GM18909 (cell line): ENCODE measurements around the gene DELE1.
"Not testable (repeated sequence)": the region's sequence is repeated elsewhere in the genome, so short reads cannot be mapped to it uniquely, and the experiment has no call there.

ENCODE experiments used
- ATAC-seq: cut with Tn5 transposase; IDR thresholded peaks from one replicate; pipeline ENCODE4 v1.9.1; 2021; ENCODE audit warnings: mild to moderate bottlenecking; ENCODE audit not compliant: unreplicated experiment, poor library complexity

The DELE1 gene

DNA sequence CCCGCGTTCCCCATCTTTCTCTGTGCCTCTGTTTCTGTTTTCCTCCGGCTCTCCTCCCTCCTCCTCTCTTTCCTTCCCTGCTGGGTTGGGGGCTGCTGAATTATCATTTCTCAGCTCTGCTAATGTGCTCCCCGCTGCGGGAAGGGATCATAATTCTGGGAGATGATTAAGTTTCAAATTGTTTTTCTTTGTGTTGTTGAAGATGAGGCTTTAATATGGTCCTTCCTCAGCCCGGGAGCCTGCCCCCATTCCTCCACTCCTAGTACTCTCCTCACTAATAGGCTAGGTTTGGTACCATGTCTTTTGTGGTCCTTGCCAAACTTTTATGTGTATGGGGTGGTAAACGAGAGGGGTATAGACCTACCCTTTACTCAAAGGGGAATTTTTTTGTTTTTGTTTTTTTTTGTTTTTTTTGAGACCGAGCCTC, 39.8 kb upstream of the DELE1 start:
- no peak for ATAC-seq

DNA sequence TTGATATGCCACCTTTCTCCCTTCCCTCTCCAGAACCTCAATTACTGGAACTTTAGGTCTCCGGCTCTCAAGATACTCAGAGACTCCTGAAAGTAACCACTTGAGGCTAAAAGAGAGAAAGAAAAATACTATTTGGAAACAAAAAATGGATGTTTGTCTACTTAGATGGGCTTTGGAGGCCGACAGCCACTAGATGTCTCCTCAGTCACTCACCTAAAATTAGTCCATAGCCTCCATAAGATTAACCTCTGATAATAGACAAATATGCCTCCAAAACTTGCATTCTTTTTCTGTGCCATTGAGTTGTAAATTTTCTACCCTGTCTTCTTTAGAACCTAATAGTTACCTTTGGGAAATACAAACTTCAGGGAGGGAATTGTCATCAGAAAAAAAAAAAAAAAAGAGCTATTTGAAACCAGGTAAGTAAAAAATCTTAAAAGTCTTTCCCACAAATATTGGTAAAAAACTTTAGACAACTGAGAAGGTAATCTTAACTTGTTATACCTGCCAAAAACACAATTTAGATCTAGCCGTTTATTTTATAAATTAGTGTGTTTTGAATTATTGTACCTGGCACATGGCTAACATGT, 34.3 kb upstream of the DELE1 start:
- ATAC-seq: no peak

DNA sequence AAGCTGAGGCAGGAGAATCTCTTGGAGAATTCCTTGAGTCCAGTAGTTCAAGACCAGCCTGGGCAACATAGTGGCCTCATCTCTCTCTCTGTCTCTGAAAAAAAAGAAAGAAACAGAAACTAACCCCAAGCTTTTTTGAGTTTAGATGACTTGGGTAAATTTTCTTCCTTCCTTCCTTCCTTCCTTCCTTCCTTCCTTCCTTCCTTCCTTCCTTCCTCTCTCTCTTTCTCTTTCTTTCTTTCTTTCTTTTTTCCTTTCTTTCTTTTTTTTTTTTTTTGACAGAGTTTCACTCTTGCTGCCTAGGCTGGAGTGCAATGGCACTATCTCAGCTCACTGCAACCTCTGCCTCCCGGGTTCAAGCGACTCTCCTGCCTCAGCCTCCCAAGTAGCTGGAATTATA, 33.2 kb upstream of the DELE1 start:
- ATAC-seq: not testable (repeated sequence)

DNA sequence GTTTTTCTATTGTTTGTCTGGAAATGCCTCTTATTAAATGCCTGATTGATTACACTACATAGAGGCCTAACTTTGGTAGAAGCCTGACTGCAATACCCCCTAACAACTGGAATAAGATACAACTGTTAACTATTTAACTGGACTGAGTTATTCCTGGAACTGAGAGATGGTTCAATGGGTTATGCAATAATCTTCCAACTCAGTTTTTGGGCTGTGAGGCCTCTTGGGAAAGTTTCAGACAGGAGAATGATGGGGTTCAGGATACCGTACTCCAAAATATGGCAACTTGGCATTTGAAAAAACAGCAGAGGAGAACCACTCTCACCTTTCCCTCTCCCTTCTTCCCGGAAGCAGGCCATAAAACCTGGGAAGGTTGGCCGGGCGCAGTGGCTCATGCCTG, 26.2 kb upstream of the DELE1 start:
- ATAC-seq: no peak

DNA sequence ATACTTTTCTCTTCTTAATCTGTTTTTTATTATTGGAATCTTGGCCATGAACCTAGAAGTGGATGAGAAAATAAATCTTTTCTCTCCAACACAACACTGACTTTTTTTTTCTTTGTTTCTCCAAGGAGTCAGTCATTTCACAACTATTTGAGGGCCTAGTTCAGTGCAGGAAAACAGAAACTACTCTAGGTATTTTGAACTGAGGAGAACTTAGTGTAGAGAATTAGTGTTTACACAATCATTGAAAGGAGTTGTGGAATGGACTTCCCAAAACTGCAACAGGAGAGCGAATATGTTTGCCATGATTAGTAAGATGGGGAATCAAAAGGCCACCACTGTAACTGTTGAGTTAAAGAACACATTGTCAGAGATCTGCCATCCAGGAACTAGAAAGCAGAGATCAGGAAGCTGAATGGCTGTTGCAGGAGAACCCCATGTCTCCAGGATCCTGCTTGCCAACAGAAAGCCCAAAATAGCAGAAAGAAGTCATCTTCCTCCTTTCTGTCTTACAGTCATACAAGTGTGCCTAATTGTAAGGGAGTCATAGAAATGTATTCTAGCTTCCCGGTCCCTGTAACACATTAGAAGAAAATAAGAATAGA, 25.1 kb upstream of the DELE1 start:
- ATAC-seq: no peak

DNA sequence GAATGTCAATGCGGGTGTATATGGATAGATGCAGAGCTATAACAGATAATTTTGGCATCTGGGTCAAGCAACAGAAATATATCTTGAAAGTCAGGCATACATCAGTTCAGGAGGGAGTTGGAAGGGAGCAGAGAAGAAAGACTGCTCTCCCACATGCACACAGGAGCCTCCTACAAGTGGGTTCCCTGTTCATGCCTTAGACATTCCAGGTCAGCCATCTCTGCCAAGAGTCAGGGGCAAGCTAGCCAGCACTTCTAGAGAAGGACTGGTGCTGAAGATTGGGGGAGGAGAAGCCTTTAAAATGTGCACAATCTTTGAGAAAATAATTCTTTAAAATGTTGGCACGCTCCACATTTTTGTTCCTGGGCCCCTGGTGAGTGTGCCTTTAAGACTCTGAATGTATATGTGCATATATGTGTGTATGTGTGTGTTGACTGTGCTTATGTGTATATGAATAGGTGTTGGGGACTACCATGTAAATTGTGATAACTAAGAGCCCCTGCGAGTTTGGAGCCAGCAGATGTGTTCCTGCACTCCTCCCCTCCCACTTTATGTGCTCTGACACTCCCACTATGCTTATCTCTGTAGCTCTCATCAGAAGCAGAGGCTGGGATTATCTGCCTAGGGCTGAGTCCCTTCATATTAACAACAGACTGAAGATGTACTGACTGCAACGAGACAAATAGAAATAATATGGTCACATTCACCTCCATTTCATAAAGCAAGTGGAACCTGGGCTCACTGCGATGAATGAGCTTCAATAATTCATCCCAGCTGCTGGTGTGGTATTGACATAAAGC, 21.5 kb upstream of the DELE1 start:
- ATAC-seq: no peak

DNA sequence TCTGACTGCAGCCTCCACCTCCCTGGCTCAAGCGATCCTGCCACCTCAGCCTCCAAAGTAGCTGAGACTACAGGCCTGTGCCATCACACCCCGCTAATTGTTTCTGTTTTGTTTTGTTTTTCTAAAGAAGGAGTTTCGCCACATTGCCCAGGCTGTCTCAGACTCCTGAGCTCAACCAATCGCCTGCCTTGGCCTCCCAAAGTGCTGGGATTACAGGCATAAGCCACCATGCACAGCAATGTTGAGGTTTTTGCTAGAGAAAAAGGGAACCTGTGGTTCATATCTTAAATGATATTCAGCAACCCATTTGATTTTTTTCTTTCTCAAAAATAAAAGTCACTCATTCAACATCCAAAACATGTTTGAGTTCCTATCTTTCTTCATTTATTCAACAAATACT, 20.4 kb upstream of the DELE1 start:
- ATAC-seq: no peak

DNA sequence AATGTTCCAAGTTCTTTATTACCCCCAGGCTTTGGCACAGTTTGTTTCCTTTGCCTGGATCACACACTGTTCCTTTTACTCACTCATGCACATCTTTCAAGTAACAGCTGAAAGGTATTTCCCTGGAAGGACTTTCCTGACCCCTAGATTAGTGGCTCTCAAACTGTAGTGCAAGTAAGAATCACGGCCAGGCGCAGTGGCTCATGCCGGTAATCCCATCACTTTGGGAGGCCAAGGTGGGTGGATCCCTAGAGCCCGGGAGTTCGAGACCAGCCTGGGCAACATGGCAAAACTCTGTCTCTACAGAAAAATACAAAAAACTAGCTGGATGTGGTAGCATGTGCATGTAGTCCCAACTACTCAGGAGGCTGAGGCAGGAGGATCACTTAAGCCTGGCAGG, 19.1 kb upstream of the DELE1 start:
- no peak for ATAC-seq

DNA sequence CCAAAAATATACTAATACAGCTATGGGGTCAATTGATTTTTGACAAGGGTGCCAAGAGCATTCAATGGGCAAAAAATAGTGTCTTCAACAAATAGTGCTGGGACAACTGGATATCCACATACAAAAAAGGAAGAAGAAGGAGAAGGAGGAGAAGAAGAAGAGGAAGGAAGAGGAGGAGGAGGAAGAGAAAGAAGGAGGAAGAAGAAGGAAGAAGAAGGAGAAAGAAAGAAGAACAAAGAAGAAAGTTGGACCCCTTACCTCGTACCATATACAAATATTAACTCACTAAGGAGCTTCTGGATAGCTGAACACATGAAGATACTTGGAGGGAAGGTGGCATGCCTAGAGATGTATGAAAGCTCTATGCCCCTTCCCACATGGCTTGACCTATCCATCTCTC, 17.2 kb upstream of the DELE1 start:
- ATAC-seq: no peak

DNA sequence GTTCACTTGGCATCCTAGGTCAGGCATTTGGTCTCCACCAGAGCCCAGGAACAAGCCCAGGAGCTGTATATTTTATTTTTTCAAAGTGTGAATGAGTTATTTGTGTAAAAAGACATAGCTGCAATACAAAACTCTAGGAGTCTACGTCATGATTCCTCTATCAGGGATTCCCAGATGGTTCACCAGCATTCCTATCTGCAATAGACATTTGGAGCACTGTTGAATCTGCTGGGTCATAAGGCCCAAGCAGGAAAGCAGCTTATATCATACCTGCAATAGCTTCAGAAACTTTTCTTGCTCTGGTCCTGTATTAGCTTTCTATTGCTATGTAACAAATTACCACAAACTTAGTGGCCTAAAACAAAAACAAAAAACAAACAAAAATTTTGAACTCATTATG, 16.7 kb upstream of the DELE1 start:
- ATAC-seq: no peak

DNA sequence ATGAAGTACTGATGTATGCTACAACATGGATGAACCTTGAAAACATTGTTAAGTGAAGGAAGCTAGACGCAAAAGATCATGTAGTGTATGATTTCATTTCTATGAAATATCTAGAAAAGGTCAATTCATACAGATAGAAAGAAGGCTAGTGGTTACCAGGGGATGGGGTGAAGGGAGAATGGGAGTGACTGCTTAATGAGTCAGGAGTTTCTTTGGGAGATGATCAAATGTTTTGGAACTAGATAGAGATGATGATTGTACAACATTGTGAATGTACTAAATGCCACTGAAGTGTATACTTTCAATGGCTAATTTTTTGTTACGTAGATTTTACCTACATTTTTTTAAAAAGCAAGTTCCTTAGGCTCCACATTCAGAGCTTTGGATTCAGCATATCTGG, 14.9 kb upstream of the DELE1 start:
- no peak for ATAC-seq

DNA sequence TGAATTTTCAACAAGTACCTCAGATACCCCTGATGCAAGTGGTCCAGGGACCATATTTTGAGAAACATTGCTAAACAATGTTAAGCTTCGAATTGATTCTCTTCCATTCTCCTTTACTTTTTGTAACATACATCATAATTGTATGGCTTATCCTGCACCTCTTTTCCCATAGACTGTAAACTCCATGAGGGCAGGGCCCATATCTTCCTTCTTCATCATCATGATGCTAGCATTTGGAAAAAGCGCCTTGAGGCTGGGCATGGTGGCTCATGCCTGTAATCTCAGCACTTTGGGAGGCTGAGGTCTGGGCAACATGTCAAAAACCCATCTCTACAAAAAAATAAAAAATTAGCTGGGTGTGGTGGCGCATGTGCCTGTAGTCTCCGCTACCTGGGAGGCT, 14.5 kb upstream of the DELE1 start:
- no peak for ATAC-seq

DNA sequence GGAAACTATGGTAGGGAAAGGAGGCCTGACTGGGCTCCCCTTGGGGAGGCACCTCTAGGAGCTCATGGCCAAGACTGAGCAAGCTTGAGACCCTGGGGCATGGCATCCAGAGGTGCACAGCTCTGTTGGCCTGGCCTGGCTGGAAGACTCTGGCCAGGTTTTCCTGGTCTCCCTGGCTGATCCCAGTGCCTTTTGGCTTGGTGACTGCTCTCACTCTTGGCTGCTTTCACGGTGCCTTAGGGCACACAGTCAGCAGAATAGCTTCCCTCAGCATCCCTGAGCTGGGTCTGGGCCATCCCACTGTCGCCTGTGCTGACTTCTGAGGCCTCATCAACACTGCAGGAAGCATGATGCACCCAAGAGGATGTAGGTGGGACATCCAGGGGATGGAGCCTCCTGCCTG, 13.4 kb upstream of the DELE1 start:
- ATAC-seq: no peak

DNA sequence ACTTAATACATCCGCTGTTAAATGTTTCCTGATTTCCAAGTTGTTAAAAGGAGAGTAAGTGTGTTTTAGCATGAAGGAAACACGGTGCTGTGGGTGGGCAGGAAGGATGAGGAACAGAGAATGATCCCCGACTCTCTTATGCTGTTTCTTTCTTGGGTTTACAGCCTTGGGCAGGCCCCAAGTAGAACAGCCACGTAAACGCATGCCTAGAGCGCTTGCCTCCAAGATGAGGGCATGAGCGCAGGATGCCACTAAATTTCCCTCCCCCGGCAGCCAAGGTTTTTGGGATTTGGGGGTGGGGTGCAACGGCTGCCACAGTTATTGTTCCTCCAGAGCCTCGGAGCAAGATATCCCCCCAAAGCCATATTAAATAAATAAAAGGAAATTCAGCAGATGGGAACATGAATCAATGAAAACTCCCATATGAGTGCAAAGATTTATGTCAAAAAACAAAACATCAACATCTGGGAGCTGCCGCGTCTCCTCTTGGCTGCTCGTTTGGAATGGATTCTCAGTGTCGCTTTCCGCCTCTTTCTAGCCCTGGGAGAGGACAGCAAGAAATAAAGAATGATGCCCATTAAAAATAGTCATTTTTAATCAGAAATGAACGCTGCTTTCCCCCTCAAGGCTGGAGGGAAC, 10.0 kb upstream of the DELE1 start:
- no peak for ATAC-seq

DNA sequence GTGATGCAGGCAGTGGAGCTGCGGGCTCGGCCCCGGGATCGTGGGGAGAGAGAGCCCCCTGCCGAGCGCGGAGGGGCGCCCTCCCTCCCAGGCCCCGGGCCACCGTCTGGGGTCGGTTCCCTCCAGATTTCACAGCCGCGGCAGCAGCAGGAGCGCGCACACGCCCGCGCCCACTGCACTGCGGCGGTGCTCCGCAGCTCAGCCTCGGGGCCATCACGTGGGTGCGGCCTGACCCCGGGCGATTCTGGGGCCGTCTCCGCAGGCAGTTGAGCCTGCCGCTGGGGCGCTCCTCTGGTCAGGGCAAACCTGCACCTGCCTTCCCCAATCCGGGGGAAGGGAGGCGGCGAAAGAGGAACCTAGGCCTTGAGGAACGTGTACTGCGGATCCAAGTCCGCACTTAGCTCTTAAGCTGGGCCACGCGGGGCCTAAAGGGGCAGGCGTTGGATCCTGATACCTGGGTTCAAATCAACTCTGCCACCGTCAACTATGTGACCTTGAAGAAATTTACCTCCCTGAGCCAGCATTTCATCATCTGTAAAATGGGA, 9.4 kb upstream of the DELE1 start:
- no peak for ATAC-seq

DNA sequence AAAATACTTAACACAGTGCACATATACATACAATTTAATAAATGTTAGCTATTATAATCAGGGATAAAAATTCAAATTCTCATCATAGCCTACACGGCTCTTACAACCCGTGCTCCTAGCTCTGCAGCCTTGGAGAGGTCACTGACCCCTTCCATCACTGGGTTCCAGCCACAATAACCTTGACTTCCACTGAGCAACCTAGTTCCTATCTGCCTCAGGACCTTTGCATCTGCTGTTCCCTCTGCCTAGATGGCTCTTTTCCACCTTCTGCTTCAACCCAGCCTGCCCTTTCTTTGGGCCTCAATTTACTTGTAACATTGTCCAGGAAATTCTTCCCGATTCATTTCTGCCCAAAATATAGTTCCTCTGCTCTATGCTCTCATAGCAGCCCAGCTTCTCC, 8.9 kb upstream of the DELE1 start:
- ATAC-seq: no peak

DNA sequence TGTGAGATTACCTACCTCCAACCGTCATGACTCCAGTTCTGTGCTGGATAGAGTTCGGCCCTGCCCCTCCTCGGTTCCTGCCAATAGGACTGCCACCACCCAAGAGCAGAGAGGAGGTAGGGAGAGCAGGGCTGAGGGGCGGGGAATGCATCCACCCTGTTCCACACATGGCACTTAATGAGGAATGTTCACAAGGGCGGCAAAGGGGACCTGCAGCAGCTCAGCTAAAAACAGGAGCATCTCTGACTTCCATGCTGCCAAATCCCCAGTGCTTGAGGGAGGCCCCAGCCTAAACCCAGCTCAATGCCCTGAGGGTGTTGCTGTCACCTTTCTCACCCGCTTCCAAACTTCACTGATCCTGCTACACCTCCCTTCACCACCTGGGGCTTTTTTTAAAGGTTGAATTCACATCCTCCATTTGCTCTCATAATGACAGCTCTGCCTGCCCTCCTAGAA, 7.8 kb upstream of the DELE1 start:
- no peak for ATAC-seq

DNA sequence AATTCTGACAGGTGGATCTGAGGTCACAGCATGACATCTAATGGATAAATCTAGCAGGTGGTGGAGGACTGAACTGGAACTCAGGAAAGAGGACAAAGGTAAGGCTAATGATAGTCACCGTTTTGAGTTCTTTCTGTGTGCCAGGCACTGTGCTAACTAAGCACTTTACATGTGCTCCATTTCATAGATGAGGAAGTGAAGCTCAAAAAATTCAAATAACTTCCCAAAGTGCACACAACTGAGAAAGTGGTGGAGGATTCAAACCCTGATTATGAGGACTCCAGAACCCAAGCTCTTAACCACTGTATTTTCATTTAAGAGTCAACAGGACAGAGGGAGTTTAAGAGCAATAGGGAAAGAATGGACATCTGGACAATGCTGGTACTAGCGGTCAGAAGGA, 7.1 kb upstream of the DELE1 start:
- ATAC-seq: no peak

DNA sequence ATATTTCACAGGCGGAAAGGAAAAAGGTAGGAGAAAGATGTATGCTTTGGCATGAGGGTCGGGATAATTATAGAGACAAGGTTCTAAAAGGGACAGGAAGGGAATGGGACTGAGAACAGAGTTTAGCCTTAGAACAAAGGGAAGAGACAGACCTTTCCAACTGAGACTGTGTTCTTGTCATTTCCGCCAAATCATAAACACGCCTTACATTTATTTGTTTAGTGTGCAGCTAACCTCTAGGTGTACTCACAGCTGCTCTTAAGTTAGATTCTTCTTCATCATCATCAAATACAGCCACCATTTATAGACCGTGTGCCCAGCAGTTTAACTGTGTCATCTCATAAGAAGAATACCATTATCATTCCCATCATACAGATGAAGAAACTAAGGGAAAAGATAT, 5.9 kb upstream of the DELE1 start:
- no peak for ATAC-seq

DNA sequence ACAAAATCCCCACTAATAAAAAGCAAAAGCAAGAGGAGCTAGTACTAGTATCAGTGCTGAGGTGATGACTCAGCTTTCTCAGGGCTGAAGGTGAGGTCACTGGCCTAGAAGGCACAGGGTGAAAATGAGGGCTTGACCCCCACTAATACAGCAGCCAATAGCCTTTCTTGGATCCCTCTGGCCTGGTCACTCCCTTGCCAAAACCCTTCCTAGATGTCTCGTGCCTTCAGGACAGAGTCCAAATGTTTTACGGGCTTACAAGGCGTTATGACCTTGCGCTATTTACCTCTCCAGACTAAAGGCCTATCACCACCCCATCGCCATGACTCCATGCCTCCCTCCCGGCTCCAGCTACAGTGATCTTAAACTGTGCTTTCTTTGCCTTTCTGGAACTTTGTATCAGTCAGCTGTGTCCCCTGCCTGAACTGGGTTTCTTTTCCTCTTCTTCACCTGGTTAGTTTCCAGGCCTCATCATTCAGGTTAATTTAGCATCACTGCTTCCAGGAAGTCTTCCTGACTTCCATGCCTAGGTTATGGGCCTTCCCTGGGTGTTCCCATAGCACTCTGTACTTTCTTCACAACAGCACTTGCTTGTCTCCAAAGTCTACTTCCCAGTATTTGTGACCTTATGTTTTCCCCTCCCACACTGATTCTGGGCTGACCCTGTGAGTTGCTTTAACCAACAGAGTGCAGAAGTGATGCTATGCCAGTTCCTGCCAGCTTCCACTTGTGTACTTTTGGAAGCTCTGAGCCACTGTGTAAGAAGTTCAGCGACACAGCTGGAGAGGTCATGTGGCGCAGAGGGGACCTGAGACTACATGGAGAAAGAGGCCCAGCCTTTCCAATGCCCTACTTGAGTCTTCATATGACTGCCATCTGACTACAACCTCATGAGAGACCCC, 4.2 kb upstream of the DELE1 start:
- ATAC-seq: no peak
